ENCODE measurements around the gene AHDC1. TPM values are rescaled to one million over a fixed set of nuclear protein-coding genes. Genes with fewer than 3 reads are reported as not detected.

The AHDC1 gene
- polyA plus RNA-seq, 1 donor (not counting 4 experiments of a cell fraction or from before 2014, with no cell fraction given): 4.2 TPM

DNA sequence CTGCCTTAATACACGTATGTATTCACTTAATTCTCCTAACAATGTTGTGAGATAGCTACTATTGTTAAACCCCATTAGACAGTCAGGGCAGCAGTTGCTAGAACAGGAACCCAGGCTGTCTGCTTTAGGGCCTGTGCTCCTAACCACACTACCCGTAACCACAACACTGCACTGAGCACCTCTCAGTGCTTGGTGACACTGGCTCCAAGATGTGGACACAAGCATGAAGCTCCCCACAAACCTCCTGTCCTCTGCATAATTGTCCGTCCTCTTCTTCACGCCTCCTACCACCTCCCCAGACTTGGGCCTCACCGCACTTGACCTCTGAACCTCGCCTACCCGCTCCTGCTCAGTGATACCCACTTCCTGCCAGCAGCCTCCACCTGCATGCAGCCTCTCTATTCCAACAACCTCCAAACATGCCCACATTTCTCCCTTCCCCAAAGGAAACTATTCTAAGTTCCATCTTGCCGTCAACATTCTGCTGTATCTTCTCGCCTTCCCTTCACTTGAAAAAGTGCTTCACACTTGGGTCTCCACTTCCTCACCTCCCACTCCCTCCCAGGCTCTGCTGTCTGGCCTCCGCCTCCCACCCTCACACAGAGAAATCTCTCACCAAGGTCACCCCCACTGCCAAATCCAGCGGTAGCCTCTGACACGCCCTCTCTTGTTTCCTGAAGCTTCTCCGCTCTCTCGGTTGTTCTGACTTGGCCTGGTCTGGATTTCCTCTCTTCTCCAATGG lies 14.6 kb upstream of the AHDC1 start:
- no peaks in the 10 kb centered on the region for H3K9me3 ChIP-seq (ENCODE audit: control insufficient read depth, low read depth, low read length)
- H3K27me3 ChIP-seq (ENCODE audit: control insufficient read depth, extremely low read depth, insufficient read depth, low read length): peaks cover 9% of the 10 kb centered on the region
- DNase-seq (ENCODE audit: low read depth, low spot score) (no peak), FAIRE-seq (no peak)
- dilution Hi-C loops (cut with MboI; ENCODE audit: extremely low pct_ligation_motif_present, low sequenced_read_pairs): no loop called here
- no peak overlapping the region for H2AFZ ChIP-seq (ENCODE audit: control insufficient read depth, low read length)
- H3K9ac ChIP-seq (ENCODE audit: control insufficient read depth, extremely low read depth, insufficient read depth, low read length): no peak overlapping the region
- no peaks in the 10 kb centered on the region for H3K4me1 ChIP-seq (ENCODE audit: control insufficient read depth, extremely low read depth, insufficient read depth, low read length)
- H4K20me1 ChIP-seq (ENCODE audit: control insufficient read depth, extremely low read depth, insufficient read depth, low read length): no peaks in the 10 kb centered on the region
- H3K4me2 ChIP-seq (ENCODE audit: control insufficient read depth, extremely low read depth, insufficient read depth, low read depth, low read length): no peak overlapping the region
- no peak overlapping the region for H3K4me3 ChIP-seq (ENCODE audit: control insufficient read depth in 2 of 3, extremely low read depth in 1 of 3, insufficient read depth in 2 of 3, low read depth in 1 of 3, low read length in 3 of 3)
- H3K36me3 ChIP-seq (ENCODE audit: control insufficient read depth in 2 of 2, extremely low read depth in 1 of 2, insufficient read depth in 2 of 2, low read length in 2 of 2): no peaks in the 10 kb centered on the region
- no peaks in the 10 kb centered on the region for H3K79me2 ChIP-seq (ENCODE audit: control insufficient read depth, insufficient read depth, low read length)
- TF ChIP-seq, protein P1, sequence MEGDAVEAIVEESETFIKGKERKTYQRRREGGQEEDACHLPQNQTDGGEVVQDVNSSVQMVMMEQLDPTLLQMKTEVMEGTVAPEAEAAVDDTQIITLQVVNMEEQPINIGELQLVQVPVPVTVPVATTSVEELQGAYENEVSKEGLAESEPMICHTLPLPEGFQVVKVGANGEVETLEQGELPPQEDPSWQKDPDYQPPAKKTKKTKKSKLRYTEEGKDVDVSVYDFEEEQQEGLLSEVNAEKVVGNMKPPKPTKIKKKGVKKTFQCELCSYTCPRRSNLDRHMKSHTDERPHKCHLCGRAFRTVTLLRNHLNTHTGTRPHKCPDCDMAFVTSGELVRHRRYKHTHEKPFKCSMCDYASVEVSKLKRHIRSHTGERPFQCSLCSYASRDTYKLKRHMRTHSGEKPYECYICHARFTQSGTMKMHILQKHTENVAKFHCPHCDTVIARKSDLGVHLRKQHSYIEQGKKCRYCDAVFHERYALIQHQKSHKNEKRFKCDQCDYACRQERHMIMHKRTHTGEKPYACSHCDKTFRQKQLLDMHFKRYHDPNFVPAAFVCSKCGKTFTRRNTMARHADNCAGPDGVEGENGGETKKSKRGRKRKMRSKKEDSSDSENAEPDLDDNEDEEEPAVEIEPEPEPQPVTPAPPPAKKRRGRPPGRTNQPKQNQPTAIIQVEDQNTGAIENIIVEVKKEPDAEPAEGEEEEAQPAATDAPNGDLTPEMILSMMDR (optimal IDR thresholded peaks at IDR 0.05 in 1 of 3, IDR thresholded peaks at IDR 0.05 in 1 of 3, conservative IDR thresholded peaks at IDR 0.05 in 1 of 3; ENCODE audit: extremely low read depth in 1 of 3, insufficient read depth in 2 of 3, low read length in 3 of 3): no peak
- no peak for TF ChIP-seq EZH2 (IDR thresholded peaks at IDR 0.05; ENCODE audit: low read length)
- no peaks in the 10 kb centered on the region for H3K9me1 ChIP-seq (ENCODE audit: control insufficient read depth, extremely low read depth, insufficient read depth, low read length)
- H3K27ac ChIP-seq (ENCODE audit: control insufficient read depth, insufficient read depth, low read length): no peak overlapping the region

DNA sequence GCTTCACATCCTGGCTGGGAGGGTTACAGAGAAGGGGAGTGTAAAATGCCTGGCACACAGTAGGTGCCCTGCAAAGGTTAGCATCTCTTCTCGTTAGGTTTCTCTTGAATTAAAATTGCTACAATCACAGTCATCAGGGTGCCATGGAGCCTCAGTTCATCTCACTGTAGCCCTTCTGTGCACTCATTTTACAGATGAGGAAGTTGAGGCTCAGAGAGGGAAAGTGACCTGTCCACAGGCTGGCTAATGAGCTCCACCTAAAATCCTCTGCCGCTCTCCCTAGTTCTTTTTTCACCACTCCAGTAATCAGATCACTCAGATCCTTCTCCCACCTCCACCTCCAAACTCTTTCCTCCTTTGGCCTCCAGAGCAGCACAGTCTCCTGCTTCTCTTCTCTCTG lies 13.5 kb upstream of the AHDC1 start:
- no peaks in the 10 kb centered on the region for H3K9me3 ChIP-seq (ENCODE audit: control insufficient read depth, low read depth, low read length)
- no peak for FAIRE-seq
- DNase-seq (ENCODE audit: low read depth, low spot score): no peak
- no peaks in the 10 kb centered on the region for H4K20me1 ChIP-seq (ENCODE audit: control insufficient read depth, extremely low read depth, insufficient read depth, low read length)
- no peak overlapping the region for H3K9ac ChIP-seq (ENCODE audit: control insufficient read depth, extremely low read depth, insufficient read depth, low read length)
- H2AFZ ChIP-seq (ENCODE audit: control insufficient read depth, low read length): no peak overlapping the region
- H3K9me1 ChIP-seq (ENCODE audit: control insufficient read depth, extremely low read depth, insufficient read depth, low read length): no peaks in the 10 kb centered on the region
- H3K36me3 ChIP-seq (ENCODE audit: control insufficient read depth in 2 of 2, extremely low read depth in 1 of 2, insufficient read depth in 2 of 2, low read length in 2 of 2): no peaks in the 10 kb centered on the region
- H3K4me3 ChIP-seq (ENCODE audit: control insufficient read depth in 2 of 3, extremely low read depth in 1 of 3, insufficient read depth in 2 of 3, low read depth in 1 of 3, low read length in 3 of 3): no peak overlapping the region
- no peak overlapping the region for H3K4me2 ChIP-seq (ENCODE audit: control insufficient read depth, extremely low read depth, insufficient read depth, low read depth, low read length)
- no peak for TF ChIP-seq EZH2 (IDR thresholded peaks at IDR 0.05; ENCODE audit: low read length)
- TF ChIP-seq, protein P1 (optimal IDR thresholded peaks at IDR 0.05 in 1 of 3, IDR thresholded peaks at IDR 0.05 in 1 of 3, conservative IDR thresholded peaks at IDR 0.05 in 1 of 3; ENCODE audit: extremely low read depth in 1 of 3, insufficient read depth in 2 of 3, low read length in 3 of 3): no peak
- dilution Hi-C loops (cut with MboI; ENCODE audit: extremely low pct_ligation_motif_present, low sequenced_read_pairs): no loop called here
- peaks cover 9% of the 10 kb centered on the region for H3K27me3 ChIP-seq (ENCODE audit: control insufficient read depth, extremely low read depth, insufficient read depth, low read length)
- H3K79me2 ChIP-seq (ENCODE audit: control insufficient read depth, insufficient read depth, low read length): no peaks in the 10 kb centered on the region
- H3K27ac ChIP-seq (ENCODE audit: control insufficient read depth, insufficient read depth, low read length): no peak overlapping the region
- no peaks in the 10 kb centered on the region for H3K4me1 ChIP-seq (ENCODE audit: control insufficient read depth, extremely low read depth, insufficient read depth, low read length)
